ENCODE results near the gene PDGFD. TPM values are rescaled to one million over a fixed set of nuclear protein-coding genes. Genes with fewer than 3 reads are reported as not detected.

The PDGFD gene
- total and polyA plus RNA-seq, 2 donors (not counting 3 experiments of a cell fraction or from before 2014, with no cell fraction given), result 6.3 to 13.1 TPM

DNA sequence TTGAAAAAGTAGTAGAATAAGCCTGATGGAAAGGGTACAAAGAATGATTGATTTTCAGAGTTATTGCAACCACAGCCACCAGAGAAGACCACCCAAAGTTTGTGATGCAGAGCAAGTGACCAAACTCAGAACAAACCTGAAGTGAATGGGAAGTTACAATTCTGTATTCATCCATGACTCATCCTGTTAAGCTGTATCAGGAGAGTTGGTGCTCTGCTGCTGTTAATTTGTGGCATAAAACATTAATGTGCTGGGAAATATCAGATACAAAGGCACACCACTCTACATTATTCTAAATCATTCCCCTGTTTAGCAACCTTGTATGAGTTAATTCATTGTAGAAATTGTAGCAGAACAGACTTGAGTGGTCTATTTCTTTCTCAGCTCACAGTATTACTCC lies 19.6 kb upstream of the PDGFD start:
- Histone ChIP-seq H3K9me3 (replicated peaks; ENCODE audit: control insufficient read depth, insufficient read depth, low read length) (no peaks in the 10 kb centered on the region), H3K79me2 (ENCODE audit: control insufficient read depth, insufficient read depth, low read length) (no peaks in the 10 kb centered on the region), H3K36me3 (ENCODE audit: control insufficient read depth in 2 of 2, extremely low read depth in 1 of 2, insufficient read depth in 2 of 2, low read length in 2 of 2) (no peaks in the 10 kb centered on the region), H3K4me2 (ENCODE audit: insufficient read depth, low read length) (no peak overlapping the region), H3K4me3 (replicated peaks in 1 of 3; ENCODE audit: insufficient read depth in 1 of 3, low read depth in 1 of 3, low read length in 3 of 3) (no peak overlapping the region), H3K27me3 (ENCODE audit: control insufficient read depth in 2 of 2, insufficient read depth in 2 of 2, low read length in 2 of 2) (peaks cover 0 to 2% of the 10 kb centered on the region in 2 experiments), H4K20me1 (replicated peaks; ENCODE audit: control insufficient read depth, extremely low read depth, insufficient read depth, low read length) (no peaks in the 10 kb centered on the region), H3K9ac (replicated peaks; ENCODE audit: extremely low read depth, insufficient read depth, low read length) (no peak overlapping the region), H3K4me1 (ENCODE audit: control insufficient read depth, extremely low read depth, insufficient read depth, low read length) (no peaks in the 10 kb centered on the region), H3K9me1 (replicated peaks; ENCODE audit: control insufficient read depth, extremely low read depth, insufficient read depth, low read length) (no peaks in the 10 kb centered on the region), H3K27ac (ENCODE audit: insufficient read depth, low read depth, low read length) (no peak overlapping the region), H2AFZ (ENCODE audit: low read depth, low read length) (no peak overlapping the region)
- ChIA-PET CTCF (interaction anchor here (1.2 to 1.9 kb wide), 2 partner anchors 14 to 159 kb away, joined by 3 to 4 read pairs; no protein-coding TSS in a partner anchor), POLR2A (interaction anchor here (0.7 kb wide), 1 partner anchor 173 kb away, joined by 3 read pairs; no protein-coding TSS in a partner anchor)
- no peak for DNase-seq (ENCODE audit: low read depth, low spot score)
- TF ChIP-seq, protein P1, sequence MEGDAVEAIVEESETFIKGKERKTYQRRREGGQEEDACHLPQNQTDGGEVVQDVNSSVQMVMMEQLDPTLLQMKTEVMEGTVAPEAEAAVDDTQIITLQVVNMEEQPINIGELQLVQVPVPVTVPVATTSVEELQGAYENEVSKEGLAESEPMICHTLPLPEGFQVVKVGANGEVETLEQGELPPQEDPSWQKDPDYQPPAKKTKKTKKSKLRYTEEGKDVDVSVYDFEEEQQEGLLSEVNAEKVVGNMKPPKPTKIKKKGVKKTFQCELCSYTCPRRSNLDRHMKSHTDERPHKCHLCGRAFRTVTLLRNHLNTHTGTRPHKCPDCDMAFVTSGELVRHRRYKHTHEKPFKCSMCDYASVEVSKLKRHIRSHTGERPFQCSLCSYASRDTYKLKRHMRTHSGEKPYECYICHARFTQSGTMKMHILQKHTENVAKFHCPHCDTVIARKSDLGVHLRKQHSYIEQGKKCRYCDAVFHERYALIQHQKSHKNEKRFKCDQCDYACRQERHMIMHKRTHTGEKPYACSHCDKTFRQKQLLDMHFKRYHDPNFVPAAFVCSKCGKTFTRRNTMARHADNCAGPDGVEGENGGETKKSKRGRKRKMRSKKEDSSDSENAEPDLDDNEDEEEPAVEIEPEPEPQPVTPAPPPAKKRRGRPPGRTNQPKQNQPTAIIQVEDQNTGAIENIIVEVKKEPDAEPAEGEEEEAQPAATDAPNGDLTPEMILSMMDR (IDR thresholded peaks at IDR 0.05; ENCODE audit: extremely low read depth in 1 of 2, insufficient read depth in 1 of 2, low read depth in 1 of 2, low read length in 2 of 2), result no peak
- peak; percentile 17 for TF ChIP-seq FOS (IDR thresholded peaks at IDR 0.05; ENCODE audit: borderline replicate concordance, insufficient read depth, low read length)
- TF ChIP-seq POLR2AphosphoS5 (IDR thresholded peaks at IDR 0.05; ENCODE audit: insufficient read depth, low read depth, low read length), result no peak
- dilution Hi-C loops (cut with MboI; ENCODE audit: extremely low pct_ligation_motif_present, low sequenced_read_pairs), result no loop called here
- no TSS peak for BruUV-seq (replicated peaks)
- no peak for FAIRE-seq
- intact Hi-C loops (cut with micrococcal nuclease), result no loop called here

DNA sequence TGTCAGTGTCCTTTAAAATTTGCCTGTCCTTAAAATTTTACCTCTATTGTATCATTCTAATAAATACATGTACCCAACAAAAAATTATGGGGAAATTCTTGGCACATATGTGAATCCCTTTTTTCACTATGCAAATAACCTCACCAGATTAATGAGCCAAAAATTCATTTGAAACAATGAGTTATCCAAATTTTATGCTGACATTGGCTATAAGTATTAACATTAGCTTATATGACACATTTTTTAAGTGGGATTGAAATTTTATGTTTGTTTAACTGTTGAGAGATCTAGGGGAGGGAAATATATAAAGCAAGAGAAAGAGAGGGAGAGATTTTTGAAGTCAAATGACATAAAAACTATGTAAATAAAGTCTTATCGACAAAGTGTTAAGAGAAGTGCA lies 11.8 kb upstream of the PDGFD start:
- intact Hi-C loops (cut with micrococcal nuclease), result no loop called here
- Histone ChIP-seq H3K79me2 (ENCODE audit: control insufficient read depth, insufficient read depth, low read length) (no peaks in the 10 kb centered on the region), H3K9me3 (replicated peaks; ENCODE audit: control insufficient read depth, insufficient read depth, low read length) (no peaks in the 10 kb centered on the region), H2AFZ (ENCODE audit: low read depth, low read length) (no peak overlapping the region), H3K27ac (ENCODE audit: insufficient read depth, low read depth, low read length) (no peak overlapping the region), H3K36me3 (ENCODE audit: control insufficient read depth in 2 of 2, extremely low read depth in 1 of 2, insufficient read depth in 2 of 2, low read length in 2 of 2) (no peaks in the 10 kb centered on the region), H3K27me3 (ENCODE audit: control insufficient read depth in 2 of 2, insufficient read depth in 2 of 2, low read length in 2 of 2) (peaks cover 0 to 5% of the 10 kb centered on the region in 2 experiments), H3K4me1 (ENCODE audit: control insufficient read depth, extremely low read depth, insufficient read depth, low read length) (no peaks in the 10 kb centered on the region), H4K20me1 (replicated peaks; ENCODE audit: control insufficient read depth, extremely low read depth, insufficient read depth, low read length) (no peaks in the 10 kb centered on the region), H3K9me1 (replicated peaks; ENCODE audit: control insufficient read depth, extremely low read depth, insufficient read depth, low read length) (no peaks in the 10 kb centered on the region), H3K9ac (replicated peaks; ENCODE audit: extremely low read depth, insufficient read depth, low read length) (no peak overlapping the region), H3K4me2 (ENCODE audit: insufficient read depth, low read length) (no peak overlapping the region), H3K4me3 (replicated peaks in 1 of 3; ENCODE audit: insufficient read depth in 1 of 3, low read depth in 1 of 3, low read length in 3 of 3) (no peak overlapping the region)
- DNase-seq (ENCODE audit: low read depth, low spot score) (no peak), FAIRE-seq (no peak)
- TF ChIP-seq EZH2 (IDR thresholded peaks at IDR 0.05; ENCODE audit: borderline replicate concordance, low read depth, low read length, severe bottlenecking), result no peak
- TF ChIP-seq POLR2AphosphoS5 (IDR thresholded peaks at IDR 0.05; ENCODE audit: insufficient read depth, low read depth, low read length), result no peak
- no peak for TF ChIP-seq POLR2A (IDR thresholded peaks at IDR 0.05; ENCODE audit: low read depth, low read length)
- TF ChIP-seq MYC (IDR thresholded peaks at IDR 0.05; ENCODE audit: low read depth, low read length), result no peak
- TF ChIP-seq GATA2 (IDR thresholded peaks at IDR 0.05; ENCODE audit: insufficient read depth, insufficient read length, low read depth, low read length), result no peak
- TF ChIP-seq, protein P2, sequence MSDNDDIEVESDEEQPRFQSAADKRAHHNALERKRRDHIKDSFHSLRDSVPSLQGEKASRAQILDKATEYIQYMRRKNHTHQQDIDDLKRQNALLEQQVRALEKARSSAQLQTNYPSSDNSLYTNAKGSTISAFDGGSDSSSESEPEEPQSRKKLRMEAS (IDR thresholded peaks at IDR 0.05; ENCODE audit: insufficient read depth, insufficient read length), result no peak
- TF ChIP-seq, protein P1 (IDR thresholded peaks at IDR 0.05; ENCODE audit: extremely low read depth in 1 of 2, insufficient read depth in 1 of 2, low read depth in 1 of 2, low read length in 2 of 2), result no peak
- TF ChIP-seq JUN (IDR thresholded peaks at IDR 0.05; ENCODE audit: borderline replicate concordance, insufficient read depth, insufficient read length, low read depth), result no peak
- CTCF ChIA-PET, result interaction anchor here (1.5 to 4.0 kb wide), 2 partner anchors 12 to 13 kb away, joined by 4 to 19 read pairs; partner anchors contain the start of gene PDGFD
- dilution Hi-C loops (cut with MboI; ENCODE audit: extremely low pct_ligation_motif_present, low sequenced_read_pairs), result no loop called here
- no TSS peak for BruUV-seq (replicated peaks)
- POLR2A ChIA-PET, result no interaction called here

Measured in endothelial cell of umbilical vein (primary cell).